Measurements from ENCODE around the gene HDDC3.

GRCh38 chr15:90912770-90913075, 19.6 kb downstream of the HDDC3 start:
- TF ChIP-seq CTCF (conservative IDR thresholded peaks at IDR 0.05; ENCODE audit: low read length) (no peak), EZH2phosphoT487 (IDR thresholded peaks at IDR 0.05; ENCODE audit: borderline replicate concordance, low read depth, low read length) (no peak)
